ENCODE results near the gene CST1. TPM values are rescaled to one million over a fixed set of nuclear protein-coding genes. Genes with fewer than 3 reads are reported as not detected.
A peak's percentile ranks its signal among the peaks of the same experiment; 100 is the strongest.
"Not testable (repeated sequence)": the region's sequence is repeated elsewhere in the genome, so short reads cannot be mapped to it uniquely, and the experiment has no call there.

Gene CST1
- total RNA-seq, 1 donor from 2014 or later: not detected

- Mint-ChIP-seq H3K36me3 (ENCODE audit: unreplicated experiment) (no peaks in the 10 kb centered on the region), H3K4me3 (ENCODE audit: unreplicated experiment) (no peak overlapping the region), H3K27me3 (ENCODE audit: unreplicated experiment) (peaks cover 19% of the 10 kb centered on the region), H3K9me3 (ENCODE audit: unreplicated experiment) (no peaks in the 10 kb centered on the region), H3K27ac (ENCODE audit: unreplicated experiment) (no peak overlapping the region), H3K4me1 (ENCODE audit: unreplicated experiment) (no peaks in the 10 kb centered on the region)
- no peak for DNase-seq (ENCODE audit: extremely low spot score, unreplicated experiment)
- no peak for TF ChIP-seq CTCF (IDR thresholded peaks at IDR 0.05)
Observed at GRCh38 chr20:23765578-23765977, 14.8 kb upstream of the CST1 start.

- H3K27me3 Mint-ChIP-seq (ENCODE audit: unreplicated experiment): peaks cover 14% of the 10 kb centered on the region
- not testable (repeated sequence) for H3K27ac Mint-ChIP-seq (ENCODE audit: unreplicated experiment); DNase-seq (ENCODE audit: extremely low spot score, unreplicated experiment); H3K4me1 Mint-ChIP-seq (ENCODE audit: unreplicated experiment); H3K36me3 Mint-ChIP-seq (ENCODE audit: unreplicated experiment); H3K9me3 Mint-ChIP-seq (ENCODE audit: unreplicated experiment); H3K4me3 Mint-ChIP-seq (ENCODE audit: unreplicated experiment)
Observed at GRCh38 chr20:23764630-23765029, 13.9 kb upstream of the CST1 start.

- Mint-ChIP-seq H3K9me3 (ENCODE audit: unreplicated experiment) (no peaks in the 10 kb centered on the region), H3K27ac (ENCODE audit: unreplicated experiment) (no peak overlapping the region), H3K27me3 (ENCODE audit: unreplicated experiment) (peaks cover 12% of the 10 kb centered on the region), H3K36me3 (ENCODE audit: unreplicated experiment) (no peaks in the 10 kb centered on the region), H3K4me3 (ENCODE audit: unreplicated experiment) (no peak overlapping the region), H3K4me1 (ENCODE audit: unreplicated experiment) (no peaks in the 10 kb centered on the region)
- DNase-seq (ENCODE audit: extremely low spot score, unreplicated experiment): no peak
- no peak for TF ChIP-seq CTCF (IDR thresholded peaks at IDR 0.05)
Observed at GRCh38 chr20:23763345-23763744, 12.6 kb upstream of the CST1 start.

- H3K4me3 Mint-ChIP-seq (ENCODE audit: unreplicated experiment): no peak overlapping the region
- TF ChIP-seq CTCF (IDR thresholded peaks at IDR 0.05): no peak
- H3K36me3 Mint-ChIP-seq (ENCODE audit: unreplicated experiment): no peaks in the 10 kb centered on the region
- H3K27ac Mint-ChIP-seq (ENCODE audit: unreplicated experiment): no peak overlapping the region
- no peak for DNase-seq (ENCODE audit: extremely low spot score, unreplicated experiment)
- peaks cover 4% of the 10 kb centered on the region for H3K4me1 Mint-ChIP-seq (ENCODE audit: unreplicated experiment)
- H3K9me3 Mint-ChIP-seq (ENCODE audit: unreplicated experiment): no peaks in the 10 kb centered on the region
- H3K27me3 Mint-ChIP-seq (ENCODE audit: unreplicated experiment): peaks cover 8% of the 10 kb centered on the region
Observed at GRCh38 chr20:23759306-23759940, 8.7 kb upstream of the CST1 start.

- not testable (repeated sequence) for H3K36me3 Mint-ChIP-seq (ENCODE audit: unreplicated experiment); DNase-seq (ENCODE audit: extremely low spot score, unreplicated experiment); H3K9me3 Mint-ChIP-seq (ENCODE audit: unreplicated experiment); H3K27me3 Mint-ChIP-seq (ENCODE audit: unreplicated experiment); H3K4me3 Mint-ChIP-seq (ENCODE audit: unreplicated experiment); H3K4me1 Mint-ChIP-seq (ENCODE audit: unreplicated experiment); H3K27ac Mint-ChIP-seq (ENCODE audit: unreplicated experiment)
Observed at GRCh38 chr20:23756792-23757191, 6.1 kb upstream of the CST1 start.

GRCh38 chr20:23755131-23755611, 4.4 kb upstream of the CST1 start:
- not testable (repeated sequence) for H3K27me3 Mint-ChIP-seq (ENCODE audit: unreplicated experiment); H3K4me1 Mint-ChIP-seq (ENCODE audit: unreplicated experiment); H3K9me3 Mint-ChIP-seq (ENCODE audit: unreplicated experiment); H3K4me3 Mint-ChIP-seq (ENCODE audit: unreplicated experiment); H3K36me3 Mint-ChIP-seq (ENCODE audit: unreplicated experiment); H3K27ac Mint-ChIP-seq (ENCODE audit: unreplicated experiment)
- peak; percentile 63 for DNase-seq (ENCODE audit: extremely low spot score, unreplicated experiment)

All from osteocyte (in vitro differentiated cells).